Stimulated activated CD4-positive, alpha-beta T cell treated with anti-CD3 and anti-CD28 coated beads, Interleukin-1b, Interleukin-23, amount 100 ng/mL, for 1 hour (primary cell): ENCODE measurements around the gene RSRC1.
"Not testable (repeated sequence)": the region's sequence is repeated elsewhere in the genome, so short reads cannot be mapped to it uniquely, and the experiment has no call there.

Experiments
- DNase-seq, 2 donors: peaks; one replicate each; pipeline ENCODE4 v3.0.0-alpha.2; 2020; ENCODE audit warnings: low read depth in 2 of 2

Gene RSRC1

GRCh38 chr3:158329696-158330441 is 220.0 kb downstream of the RSRC1 start:
- DNase-seq = not testable (repeated sequence)

GRCh38 chr3:158330870-158331269 is 221.0 kb downstream of the RSRC1 start:
- DNase-seq = no peak

- DNase-seq = no peak
Observed at GRCh38 chr3:158333736-158334135, 223.8 kb downstream of the RSRC1 start.

GRCh38 chr3:158337110-158337509 is 227.2 kb downstream of the RSRC1 start:
- no peak for DNase-seq

DNA sequence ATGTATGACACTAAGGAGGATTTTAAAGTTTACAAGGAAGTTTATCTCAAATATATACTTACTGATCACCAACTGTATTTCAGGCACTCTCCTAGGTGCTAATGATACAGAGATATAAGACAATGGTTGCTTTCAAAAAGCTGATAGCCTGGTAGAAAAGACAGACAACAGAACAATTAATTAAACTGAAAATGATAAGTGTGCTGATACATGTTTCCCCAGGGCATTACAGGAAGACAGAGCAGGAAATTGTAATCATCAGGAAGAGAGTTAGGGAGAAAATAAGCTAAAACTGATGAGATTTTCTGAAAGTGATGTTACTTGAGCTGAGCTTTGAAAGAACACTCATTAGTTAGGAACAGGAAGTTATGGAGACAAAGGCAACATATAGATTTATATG is 229.7 kb downstream of the RSRC1 start:
- DNase-seq = no peak

DNA sequence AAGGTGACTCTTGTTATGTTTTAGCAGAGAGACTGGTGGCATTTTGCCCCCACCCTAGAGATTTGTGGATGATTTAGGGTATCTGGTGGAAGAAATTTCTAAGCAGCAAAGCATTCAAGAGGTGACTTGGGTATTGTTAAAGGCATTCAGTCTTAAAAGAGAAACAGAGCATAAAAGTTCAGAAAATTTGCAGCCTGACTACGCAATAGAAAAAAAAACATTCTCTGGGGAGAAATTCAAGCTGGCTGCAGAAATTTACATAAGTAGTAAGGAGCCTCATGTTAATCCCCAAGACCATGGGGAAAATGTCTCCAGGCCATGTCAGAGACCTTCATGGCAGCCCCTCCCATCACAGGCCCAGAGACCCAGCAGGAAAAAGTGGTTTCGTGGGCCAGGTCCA is 231.1 kb downstream of the RSRC1 start:
- not testable (repeated sequence) for DNase-seq

DNA sequence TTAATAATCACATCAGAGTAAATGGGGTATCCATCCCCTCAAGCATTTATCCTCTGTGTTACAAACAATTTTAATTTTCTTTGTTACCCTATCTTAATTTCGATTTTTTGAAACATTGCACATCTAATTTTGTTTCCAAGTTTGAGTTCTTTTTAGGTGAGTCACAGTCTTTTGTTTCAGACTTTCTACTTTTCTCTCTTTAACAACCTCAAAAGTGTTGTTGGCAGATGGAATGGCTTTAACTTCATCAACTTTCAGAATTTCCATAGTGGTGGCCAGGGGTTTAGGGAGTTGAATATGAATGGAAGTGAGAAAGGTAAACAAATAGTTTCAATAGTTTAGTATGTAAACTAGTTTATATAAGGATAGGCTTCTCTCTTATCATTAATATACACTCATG is 238.1 kb downstream of the RSRC1 start:
- DNase-seq = no peak

- no peak for DNase-seq
Observed at GRCh38 chr3:158350971-158351370, 241.1 kb downstream of the RSRC1 start.

DNA sequence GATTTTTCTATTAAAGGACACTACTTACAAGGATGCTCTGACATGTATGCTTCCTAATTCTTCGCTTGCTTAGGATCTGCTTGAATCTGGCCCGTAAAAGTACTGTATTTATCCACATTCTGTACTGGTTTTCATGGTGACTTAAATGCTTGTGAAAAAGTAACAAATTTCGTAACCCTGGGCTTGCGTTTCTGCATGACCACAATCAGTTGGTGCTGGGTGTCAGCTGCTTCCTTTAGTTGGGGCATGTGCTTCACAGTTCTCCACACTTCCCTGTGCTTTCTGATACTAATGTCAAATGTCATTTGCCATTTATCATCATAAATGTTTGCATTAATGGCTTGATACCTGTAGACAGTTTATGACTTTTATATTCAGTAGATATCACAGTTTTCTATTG is 242.7 kb downstream of the RSRC1 start:
- DNase-seq = no peak

DNA sequence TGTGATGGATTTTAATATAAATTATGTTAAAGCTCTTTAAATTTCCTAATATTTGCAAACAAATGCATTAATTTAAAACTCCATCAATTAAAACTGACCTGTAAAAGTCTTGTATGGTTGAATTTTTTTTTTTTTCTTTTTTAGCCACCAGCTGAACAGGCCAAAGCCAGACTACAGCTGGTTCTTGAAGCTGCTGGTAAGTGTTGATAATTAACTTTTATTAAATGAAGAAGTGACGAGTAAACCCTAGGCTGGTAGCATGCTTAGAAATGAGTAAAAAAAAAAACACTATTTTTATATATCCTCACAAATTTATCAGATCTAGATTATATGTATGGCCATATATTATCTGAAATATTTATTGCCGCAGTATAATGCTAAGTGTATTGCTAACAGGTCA is 244.8 kb downstream of the RSRC1 start:
- no peak for DNase-seq

- no peak for DNase-seq
Observed at GRCh38 chr3:158355623-158356588, 246.0 kb downstream of the RSRC1 start.

DNA sequence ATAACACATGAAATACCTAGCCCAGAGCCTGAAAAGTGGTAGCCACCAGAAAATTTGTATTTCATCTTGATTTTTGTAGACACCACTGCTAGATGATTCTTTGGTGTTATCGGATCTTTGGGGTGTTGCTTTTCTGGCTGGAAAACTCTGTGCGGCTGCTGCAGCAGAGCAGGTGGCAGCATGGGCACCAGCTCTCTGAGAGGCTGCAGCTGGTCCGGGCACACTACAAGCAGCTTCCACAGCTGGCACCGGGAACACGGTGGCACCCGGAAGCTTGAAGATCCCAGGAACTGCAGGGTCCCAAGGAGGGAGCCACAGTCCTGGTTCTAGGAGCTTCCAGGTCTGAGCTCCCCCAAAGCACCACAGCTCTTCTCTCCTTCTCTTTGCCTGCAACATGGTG is 249.4 kb downstream of the RSRC1 start:
- DNase-seq = no peak

- DNase-seq = no peak
Observed at GRCh38 chr3:158360756-158361448, 251.0 kb downstream of the RSRC1 start.

DNA sequence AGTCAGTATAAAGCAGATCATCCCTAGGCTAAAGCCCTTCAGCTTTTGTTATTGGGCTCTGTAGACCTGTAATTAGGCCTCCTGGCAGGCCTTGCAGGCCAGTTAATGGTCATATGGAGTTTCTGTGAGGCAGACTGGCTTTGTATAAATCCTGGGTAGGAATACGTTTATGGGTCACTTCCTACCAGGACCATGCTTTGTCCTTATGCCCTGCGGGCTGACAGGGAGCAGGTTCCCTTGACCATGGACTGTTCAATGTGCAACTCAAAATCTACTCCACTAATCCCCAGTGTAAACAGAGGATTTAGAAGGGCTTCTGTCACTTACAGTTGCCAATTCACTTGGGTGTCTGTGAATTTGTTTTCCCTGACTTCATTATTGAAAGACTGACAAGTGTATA is 258.4 kb downstream of the RSRC1 start:
- DNase-seq = no peak

GRCh38 chr3:158369279-158369678 is 259.4 kb downstream of the RSRC1 start:
- no peak for DNase-seq

- DNase-seq = no peak
Observed at GRCh38 chr3:158379517-158379916, 269.6 kb downstream of the RSRC1 start.

GRCh38 chr3:158381262-158381868 is 271.5 kb downstream of the RSRC1 start:
- DNase-seq = no peak

DNA sequence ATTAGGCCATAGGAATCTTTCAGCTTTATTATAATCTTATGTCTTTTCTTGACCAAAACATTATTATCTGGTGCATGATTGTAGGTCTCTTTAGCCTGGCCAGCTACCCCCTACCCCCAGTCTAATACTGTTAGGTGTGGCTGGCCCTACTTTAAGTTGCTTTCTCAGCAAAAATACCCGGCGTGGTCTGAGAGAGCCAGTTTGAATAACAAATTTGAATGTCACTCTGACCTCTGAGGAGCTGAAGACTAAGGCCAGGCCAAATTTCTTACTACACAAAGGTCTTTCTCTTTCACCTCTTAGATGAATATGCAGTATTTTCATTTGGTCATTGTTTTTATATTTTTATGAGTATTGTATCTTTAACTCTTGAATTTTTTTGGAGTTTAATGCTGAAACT is 272.6 kb downstream of the RSRC1 start:
- DNase-seq = no peak

- no peak for DNase-seq
Observed at GRCh38 chr3:158384019-158384418, 274.1 kb downstream of the RSRC1 start.

DNA sequence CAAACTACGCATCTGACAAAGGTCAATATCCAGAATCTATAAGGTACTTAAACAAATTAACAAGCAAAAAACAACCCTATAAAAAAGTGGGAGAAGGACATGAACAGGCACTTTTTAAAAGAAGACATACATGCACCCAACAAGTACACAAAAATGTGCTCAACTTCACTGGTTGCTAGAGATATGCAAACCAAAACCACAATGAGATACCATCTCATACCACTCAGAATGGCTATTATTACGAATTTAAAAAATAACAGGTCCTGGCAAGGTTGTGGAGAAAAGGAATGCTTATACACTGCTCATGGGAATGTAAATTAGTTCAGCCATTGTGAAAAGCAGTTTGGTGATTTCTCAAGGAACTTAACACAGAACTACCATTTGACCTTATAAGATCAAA is 285.5 kb downstream of the RSRC1 start:
- DNase-seq = no peak

DNA sequence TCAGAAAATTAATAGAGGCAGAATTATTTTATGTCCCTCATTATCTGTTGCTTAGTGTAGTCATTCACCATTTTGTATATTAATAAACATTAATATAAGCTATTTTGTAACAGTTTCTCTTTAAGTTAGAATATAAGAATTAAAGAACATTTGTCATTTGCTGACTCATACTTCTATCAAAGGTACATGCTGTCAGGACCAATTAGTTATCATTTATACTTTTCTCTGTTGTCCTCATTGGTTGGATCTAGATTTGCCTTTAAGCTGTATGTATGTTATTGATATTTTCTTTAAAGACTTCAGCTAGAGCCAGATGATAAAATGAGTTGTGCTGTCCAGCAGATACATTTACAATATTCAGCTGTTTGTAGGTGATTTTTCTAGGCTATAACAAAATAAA is 292.7 kb downstream of the RSRC1 start:
- no peak for DNase-seq

- DNase-seq = no peak
Observed at GRCh38 chr3:158403013-158403412, 293.1 kb downstream of the RSRC1 start.
